ENCODE data around the gene DHDH. TPM values are rescaled to one million over a fixed set of nuclear protein-coding genes. Genes with fewer than 3 reads are reported as not detected.

DHDH gene
- total and polyA plus RNA-seq, 2 of the 13 experiments (the other 11 are each of a cell fraction or from before 2014, with no cell fraction given), result 0.13 to 0.91 TPM

DNA sequence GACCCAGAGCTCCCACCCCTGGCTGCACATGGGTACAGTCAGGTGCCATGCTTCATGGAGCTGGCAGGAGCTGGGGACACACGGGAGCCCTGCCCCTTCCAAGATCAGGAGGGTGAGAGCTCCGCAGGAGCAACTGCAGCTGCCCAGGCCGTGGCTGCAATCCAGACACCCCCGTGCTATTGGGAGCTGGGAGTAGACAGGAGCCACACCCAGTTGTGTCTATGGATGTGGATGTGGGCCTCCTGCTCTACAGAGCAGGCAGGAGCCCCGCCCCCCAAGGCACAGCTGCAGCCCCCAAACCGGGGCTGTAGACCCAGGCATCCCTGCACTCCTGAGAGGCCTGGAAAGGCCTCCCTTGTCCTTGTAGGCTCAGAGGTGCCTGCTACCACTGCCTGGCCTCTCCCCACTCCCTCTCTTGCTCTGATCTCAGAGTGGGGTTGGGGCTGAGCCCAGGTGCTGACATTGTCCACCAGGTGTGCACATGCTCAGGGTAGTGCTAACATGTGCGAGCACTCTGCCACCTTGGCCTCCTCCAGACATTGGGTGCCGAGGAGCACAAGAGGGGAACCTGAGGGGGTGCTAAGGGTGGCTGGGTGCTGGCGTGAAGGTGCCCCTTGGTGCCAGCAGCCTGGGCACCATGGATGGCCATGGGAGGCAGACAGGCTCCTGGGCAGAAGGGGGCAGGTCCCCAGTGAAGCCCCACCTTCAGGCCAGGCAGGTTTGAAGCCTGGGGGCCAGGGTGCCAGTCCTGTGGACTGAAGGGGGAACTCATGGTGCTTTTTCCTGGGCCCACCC is 13.2 kb downstream of the DHDH start (continued):
- no peak for TF ChIP-seq ELF4 (CRISPR knock-in tag; IDR thresholded peaks at IDR 0.05; ENCODE audit: borderline replicate concordance)
- TF ChIP-seq ZNF326 (CRISPR knock-in tag; IDR thresholded peaks at IDR 0.05; ENCODE audit: borderline replicate concordance), result no peak
- no peak for TF ChIP-seq RFXANK (CRISPR knock-in tag; IDR thresholded peaks at IDR 0.05)
- TF ChIP-seq, protein P1, sequence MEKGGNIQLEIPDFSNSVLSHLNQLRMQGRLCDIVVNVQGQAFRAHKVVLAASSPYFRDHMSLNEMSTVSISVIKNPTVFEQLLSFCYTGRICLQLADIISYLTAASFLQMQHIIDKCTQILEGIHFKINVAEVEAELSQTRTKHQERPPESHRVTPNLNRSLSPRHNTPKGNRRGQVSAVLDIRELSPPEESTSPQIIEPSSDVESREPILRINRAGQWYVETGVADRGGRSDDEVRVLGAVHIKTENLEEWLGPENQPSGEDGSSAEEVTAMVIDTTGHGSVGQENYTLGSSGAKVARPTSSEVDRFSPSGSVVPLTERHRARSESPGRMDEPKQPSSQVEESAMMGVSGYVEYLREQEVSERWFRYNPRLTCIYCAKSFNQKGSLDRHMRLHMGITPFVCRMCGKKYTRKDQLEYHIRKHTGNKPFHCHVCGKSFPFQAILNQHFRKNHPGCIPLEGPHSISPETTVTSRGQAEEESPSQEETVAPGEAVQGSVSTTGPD (CRISPR knock-in tag; IDR thresholded peaks at IDR 0.05), result no peak
- TF ChIP-seq ZNF17 (CRISPR knock-in tag; IDR thresholded peaks at IDR 0.05), result no peak
- TF ChIP-seq ZSCAN22 (CRISPR knock-in tag; IDR thresholded peaks at IDR 0.05), result no peak
- no peak for TF ChIP-seq ZC3H4 (CRISPR knock-in tag; IDR thresholded peaks at IDR 0.05; ENCODE audit: borderline replicate concordance)
- TF ChIP-seq ZNF205 (CRISPR knock-in tag; IDR thresholded peaks at IDR 0.05), result no peak
- TF ChIP-seq KAT2B (IDR thresholded peaks at IDR 0.05; ENCODE audit: borderline replicate concordance, low read depth, low read length), result no peak
- TF ChIP-seq, protein P2, sequence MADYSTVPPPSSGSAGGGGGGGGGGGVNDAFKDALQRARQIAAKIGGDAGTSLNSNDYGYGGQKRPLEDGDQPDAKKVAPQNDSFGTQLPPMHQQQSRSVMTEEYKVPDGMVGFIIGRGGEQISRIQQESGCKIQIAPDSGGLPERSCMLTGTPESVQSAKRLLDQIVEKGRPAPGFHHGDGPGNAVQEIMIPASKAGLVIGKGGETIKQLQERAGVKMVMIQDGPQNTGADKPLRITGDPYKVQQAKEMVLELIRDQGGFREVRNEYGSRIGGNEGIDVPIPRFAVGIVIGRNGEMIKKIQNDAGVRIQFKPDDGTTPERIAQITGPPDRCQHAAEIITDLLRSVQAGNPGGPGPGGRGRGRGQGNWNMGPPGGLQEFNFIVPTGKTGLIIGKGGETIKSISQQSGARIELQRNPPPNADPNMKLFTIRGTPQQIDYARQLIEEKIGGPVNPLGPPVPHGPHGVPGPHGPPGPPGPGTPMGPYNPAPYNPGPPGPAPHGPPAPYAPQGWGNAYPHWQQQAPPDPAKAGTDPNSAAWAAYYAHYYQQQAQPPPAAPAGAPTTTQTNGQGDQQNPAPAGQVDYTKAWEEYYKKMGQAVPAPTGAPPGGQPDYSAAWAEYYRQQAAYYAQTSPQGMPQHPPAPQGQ (CRISPR knock-in tag; IDR thresholded peaks at IDR 0.05; ENCODE audit: borderline replicate concordance), result no peak
- TF ChIP-seq PTBP1 (IDR thresholded peaks at IDR 0.05; ENCODE audit: low read depth, low read length, poor library complexity, severe bottlenecking), result no peak
- no peak for TF ChIP-seq NFIB (CRISPR knock-in tag; IDR thresholded peaks at IDR 0.05; ENCODE audit: borderline replicate concordance)
- TF ChIP-seq NFATC3 (CRISPR knock-in tag; IDR thresholded peaks at IDR 0.05), result no peak
- no peak for TF ChIP-seq PBX3 (CRISPR knock-in tag; IDR thresholded peaks at IDR 0.05; ENCODE audit: borderline replicate concordance)
- TF ChIP-seq, protein P3, sequence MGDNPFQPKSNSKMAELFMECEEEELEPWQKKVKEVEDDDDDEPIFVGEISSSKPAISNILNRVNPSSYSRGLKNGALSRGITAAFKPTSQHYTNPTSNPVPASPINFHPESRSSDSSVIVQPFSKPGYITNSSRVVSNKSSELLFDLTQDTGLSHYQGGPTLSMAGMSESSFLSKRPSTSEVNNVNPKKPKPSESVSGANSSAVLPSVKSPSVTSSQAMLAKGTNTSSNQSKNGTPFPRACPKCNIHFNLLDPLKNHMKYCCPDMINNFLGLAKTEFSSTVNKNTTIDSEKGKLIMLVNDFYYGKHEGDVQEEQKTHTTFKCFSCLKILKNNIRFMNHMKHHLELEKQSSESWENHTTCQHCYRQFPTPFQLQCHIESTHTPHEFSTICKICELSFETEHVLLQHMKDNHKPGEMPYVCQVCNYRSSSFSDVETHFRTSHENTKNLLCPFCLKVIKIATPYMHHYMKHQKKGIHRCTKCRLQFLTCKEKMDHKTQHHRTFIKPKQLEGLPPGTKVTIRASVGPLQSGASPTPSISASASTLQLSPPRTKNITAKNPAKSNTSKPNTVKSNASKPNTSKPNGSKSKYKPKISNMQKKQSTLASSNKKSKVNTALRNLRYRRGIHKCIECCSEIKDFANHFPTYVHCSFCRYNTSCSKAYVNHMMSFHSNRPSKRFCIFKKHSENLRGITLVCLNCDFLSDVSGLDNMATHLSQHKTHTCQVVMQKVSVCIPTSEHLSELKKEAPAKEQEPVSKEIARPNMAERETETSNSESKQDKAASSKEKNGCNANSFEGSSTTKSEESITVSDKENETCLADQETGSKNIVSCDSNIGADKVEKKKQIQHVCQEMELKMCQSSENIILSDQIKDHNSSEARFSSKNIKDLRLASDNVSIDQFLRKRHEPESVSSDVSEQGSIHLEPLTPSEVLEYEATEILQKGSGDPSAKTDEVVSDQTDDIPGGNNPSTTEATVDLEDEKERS (CRISPR knock-in tag; IDR thresholded peaks at IDR 0.05), result no peak
- TF ChIP-seq ZFP62 (CRISPR knock-in tag; IDR thresholded peaks at IDR 0.05), result no peak
- no peak for TF ChIP-seq BCL6 (CRISPR knock-in tag; IDR thresholded peaks at IDR 0.05)
- TF ChIP-seq, protein P4, sequence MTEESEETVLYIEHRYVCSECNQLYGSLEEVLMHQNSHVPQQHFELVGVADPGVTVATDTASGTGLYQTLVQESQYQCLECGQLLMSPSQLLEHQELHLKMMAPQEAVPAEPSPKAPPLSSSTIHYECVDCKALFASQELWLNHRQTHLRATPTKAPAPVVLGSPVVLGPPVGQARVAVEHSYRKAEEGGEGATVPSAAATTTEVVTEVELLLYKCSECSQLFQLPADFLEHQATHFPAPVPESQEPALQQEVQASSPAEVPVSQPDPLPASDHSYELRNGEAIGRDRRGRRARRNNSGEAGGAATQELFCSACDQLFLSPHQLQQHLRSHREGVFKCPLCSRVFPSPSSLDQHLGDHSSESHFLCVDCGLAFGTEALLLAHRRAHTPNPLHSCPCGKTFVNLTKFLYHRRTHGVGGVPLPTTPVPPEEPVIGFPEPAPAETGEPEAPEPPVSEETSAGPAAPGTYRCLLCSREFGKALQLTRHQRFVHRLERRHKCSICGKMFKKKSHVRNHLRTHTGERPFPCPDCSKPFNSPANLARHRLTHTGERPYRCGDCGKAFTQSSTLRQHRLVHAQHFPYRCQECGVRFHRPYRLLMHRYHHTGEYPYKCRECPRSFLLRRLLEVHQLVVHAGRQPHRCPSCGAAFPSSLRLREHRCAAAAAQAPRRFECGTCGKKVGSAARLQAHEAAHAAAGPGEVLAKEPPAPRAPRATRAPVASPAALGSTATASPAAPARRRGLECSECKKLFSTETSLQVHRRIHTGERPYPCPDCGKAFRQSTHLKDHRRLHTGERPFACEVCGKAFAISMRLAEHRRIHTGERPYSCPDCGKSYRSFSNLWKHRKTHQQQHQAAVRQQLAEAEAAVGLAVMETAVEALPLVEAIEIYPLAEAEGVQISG (CRISPR knock-in tag; IDR thresholded peaks at IDR 0.05), result no peak
